Fibroblast of lung (primary cell): ENCODE results near the gene C1orf226.

ENCODE experiments used
- EZH2 ChIP-seq: IDR thresholded peaks from 2 replicates; pipeline ENCODE4 v1.5.1; 2012; ENCODE audit warnings: low read length, control low read depth, mild to moderate bottlenecking; ENCODE audit errors: missing control alignments
- TF ChIP-seq, protein P1 (sequence below), 2 donors: IDR thresholded peaks in 1 of 2; conservative IDR thresholded peaks in 1 of 2; 1 replicate in 1 of 2; 2 replicates in 1 of 2; pipeline ENCODE4 v1.5.1; 2011 to 2012; ENCODE audit warnings: low read length in 2 of 2, control low read depth in 1 of 2, inconsistent platforms in 1 of 2, low read depth in 1 of 2, mild to moderate bottlenecking in 1 of 2

DNA sequence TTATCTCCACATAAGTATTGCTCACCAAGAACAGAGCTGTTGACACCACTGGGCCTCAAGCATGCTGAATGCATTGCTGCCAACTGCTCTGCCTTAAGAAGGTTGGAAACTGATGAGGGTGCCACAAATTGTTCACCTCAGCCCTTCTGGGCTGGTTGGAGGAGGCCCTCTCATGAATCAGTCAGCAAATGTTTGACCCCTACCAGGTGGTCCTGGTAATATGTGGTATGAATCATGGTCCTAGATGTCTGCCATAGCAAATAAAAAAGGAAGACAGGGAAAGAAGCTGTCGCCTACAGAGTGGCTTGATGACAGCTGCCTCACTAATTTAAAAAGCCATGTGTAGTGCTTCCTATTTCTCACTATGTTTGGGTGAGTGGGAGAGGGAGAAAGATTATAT lies 17.0 kb upstream of the C1orf226 start:
- TF ChIP-seq, protein P1, sequence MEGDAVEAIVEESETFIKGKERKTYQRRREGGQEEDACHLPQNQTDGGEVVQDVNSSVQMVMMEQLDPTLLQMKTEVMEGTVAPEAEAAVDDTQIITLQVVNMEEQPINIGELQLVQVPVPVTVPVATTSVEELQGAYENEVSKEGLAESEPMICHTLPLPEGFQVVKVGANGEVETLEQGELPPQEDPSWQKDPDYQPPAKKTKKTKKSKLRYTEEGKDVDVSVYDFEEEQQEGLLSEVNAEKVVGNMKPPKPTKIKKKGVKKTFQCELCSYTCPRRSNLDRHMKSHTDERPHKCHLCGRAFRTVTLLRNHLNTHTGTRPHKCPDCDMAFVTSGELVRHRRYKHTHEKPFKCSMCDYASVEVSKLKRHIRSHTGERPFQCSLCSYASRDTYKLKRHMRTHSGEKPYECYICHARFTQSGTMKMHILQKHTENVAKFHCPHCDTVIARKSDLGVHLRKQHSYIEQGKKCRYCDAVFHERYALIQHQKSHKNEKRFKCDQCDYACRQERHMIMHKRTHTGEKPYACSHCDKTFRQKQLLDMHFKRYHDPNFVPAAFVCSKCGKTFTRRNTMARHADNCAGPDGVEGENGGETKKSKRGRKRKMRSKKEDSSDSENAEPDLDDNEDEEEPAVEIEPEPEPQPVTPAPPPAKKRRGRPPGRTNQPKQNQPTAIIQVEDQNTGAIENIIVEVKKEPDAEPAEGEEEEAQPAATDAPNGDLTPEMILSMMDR (conservative IDR thresholded peaks at IDR 0.05 in 1 of 2, IDR thresholded peaks at IDR 0.05 in 1 of 2; ENCODE audit: low read depth in 1 of 2, low read length in 2 of 2) = no peak
- TF ChIP-seq EZH2 = no peak
